Liver (tissue), 9 donors: ENCODE data around the gene TMEM140. TPM values are rescaled to one million over a fixed set of nuclear protein-coding genes. Genes with fewer than 3 reads are reported as not detected.

Experiments used
- DNase-seq: peaks from one replicate; pipeline ENCODE4 v3.0.0-alpha.2; 2017; ENCODE audit warnings: low spot score
- H3K27ac ChIP-seq, 2 donors: one replicate each; pipeline ENCODE4 v1.7.0; 2013; ENCODE audit warnings: inconsistent platforms in 2 of 2, low read length in 2 of 2, control low read depth in 1 of 2, low read depth in 1 of 2, mild to moderate bottlenecking in 1 of 2
- H3K27me3 ChIP-seq, 4 donors: one replicate each; pipeline versions ENCODE4 v1.6.1 to v1.7.0; 2013; ENCODE audit warnings: low read length in 3 of 4, inconsistent platforms in 1 of 4, mild to moderate bottlenecking in 1 of 4, moderate library complexity in 1 of 4; ENCODE audit not compliant: control insufficient read depth in 4 of 4, insufficient read depth in 4 of 4
- H3K36me3 ChIP-seq, 4 donors: one replicate each; pipeline versions ENCODE4 v1.6.1 to v1.7.0; 2013; ENCODE audit warnings: low read length in 3 of 4, mild to moderate bottlenecking in 3 of 4, low read depth in 1 of 4, moderate library complexity in 1 of 4; ENCODE audit not compliant: control insufficient read depth in 4 of 4, insufficient read depth in 3 of 4
- H3K4me1 ChIP-seq, 4 donors: one replicate each; pipeline versions ENCODE4 v1.6.1 to v1.7.0; 2013; ENCODE audit warnings: low read length in 3 of 4, mild to moderate bottlenecking in 3 of 4, moderate library complexity in 1 of 4; ENCODE audit not compliant: control insufficient read depth in 4 of 4, insufficient read depth in 4 of 4
- H3K4me3 ChIP-seq, 3 donors: one replicate each; pipeline versions ENCODE4 v1.6.1 to v1.7.0; 2013; ENCODE audit warnings: low read length in 3 of 3, control low read depth in 1 of 3, low read depth in 1 of 3, mild to moderate bottlenecking in 1 of 3
- H3K9ac ChIP-seq, 2 donors: one replicate each; pipeline ENCODE4 v1.7.0; 2013; ENCODE audit warnings: low read length in 2 of 2, mild to moderate bottlenecking in 2 of 2, moderate library complexity in 2 of 2, control low read depth in 1 of 2, low read depth in 1 of 2
- H3K9me3 ChIP-seq, 4 donors: one replicate each; pipeline versions ENCODE4 v1.6.1 to v1.7.0; 2013; ENCODE audit warnings: low read length in 3 of 4; ENCODE audit not compliant: control insufficient read depth in 4 of 4
- EGR1 ChIP-seq, 2 donors: IDR thresholded peaks; 2 replicates each; pipeline ENCODE4 v1.6.1; 2016 to 2018; ENCODE audit warnings: antibody characterized with exemption in 2 of 2, low read depth in 2 of 2
- FOXA1 ChIP-seq: IDR thresholded peaks from 2 replicates; pipeline ENCODE4 v1.6.1; 2016; ENCODE audit warnings: antibody characterized with exemption
- FOXA2 ChIP-seq: IDR thresholded peaks from 2 replicates; pipeline ENCODE4 v1.6.1; 2016; ENCODE audit warnings: antibody characterized with exemption
- GABPA ChIP-seq, 2 donors: IDR thresholded peaks in 1 of 2; conservative IDR thresholded peaks in 1 of 2; 2 replicates each; pipeline ENCODE4 v1.6.1; 2016; ENCODE audit warnings: antibody characterized with exemption in 2 of 2, mild to moderate bottlenecking in 1 of 2, moderate library complexity in 1 of 2
- HNF4A ChIP-seq, 2 donors: conservative IDR thresholded peaks; 2 replicates each; pipeline ENCODE4 v1.6.1; 2016; ENCODE audit warnings: antibody characterized with exemption in 2 of 2, mild to moderate bottlenecking in 2 of 2
- HNF4G ChIP-seq: IDR thresholded peaks from 2 replicates; pipeline ENCODE4 v1.6.1; 2016; ENCODE audit warnings: antibody characterized with exemption
- JUND ChIP-seq, 2 donors: IDR thresholded peaks; 2 replicates each; pipeline ENCODE4 v1.6.1; 2016; ENCODE audit warnings: antibody characterized with exemption in 2 of 2
- NR2F2 ChIP-seq: IDR thresholded peaks from 2 replicates; pipeline ENCODE4 v1.6.1; 2016; ENCODE audit warnings: antibody characterized with exemption
- RAD21 ChIP-seq, 2 donors: IDR thresholded peaks; 2 replicates each; pipeline ENCODE4 v1.6.1; 2016; ENCODE audit warnings: antibody characterized with exemption in 2 of 2, mild to moderate bottlenecking in 2 of 2
- RXRA ChIP-seq, 2 donors: IDR thresholded peaks; 2 replicates each; pipeline ENCODE4 v1.6.1; 2017 to 2018; ENCODE audit warnings: antibody characterized with exemption in 2 of 2, mild to moderate bottlenecking in 1 of 2
- SP1 ChIP-seq: IDR thresholded peaks from 2 replicates; pipeline ENCODE4 v1.6.1; 2018; ENCODE audit warnings: antibody characterized with exemption, mild to moderate bottlenecking
- TAF1 ChIP-seq: conservative IDR thresholded peaks from 2 replicates; pipeline ENCODE4 v1.6.1; 2016; ENCODE audit warnings: antibody characterized with exemption, mild to moderate bottlenecking
- YY1 ChIP-seq: IDR thresholded peaks from 2 replicates; pipeline ENCODE4 v1.6.1; 2016; ENCODE audit warnings: antibody characterized with exemption, mild to moderate bottlenecking
- WGBS: extraction: QIAGEN DNeasy Blood & Tissue Kit; methylation state at CpG from one replicate; pipeline ENCODE4 v1.1.7; 2013; 5-methylcytosine and 5-hydroxymethylcytosine counted together
- polyA plus RNA-seq, 2 donors: library from polyadenylated mRNA; stranded (reverse) in 1 of 2; unstranded in 1 of 2; fragments of 200-250 nt in 1 of 2; fragments of >200 nt in 1 of 2; fragmentation: Nextera tagmentation in 1 of 2; extraction: Ambion mirVana in 1 of 2; gene quantifications; one replicate each; pipeline versions ENCODE4 v1.2.1 to v1.2.3, GENCODE V29; 2013 to 2015
- total RNA-seq, 2 donors: library from RNA; depleted of rRNA; stranded (reverse); fragments of >200 nt; gene quantifications; one replicate each; pipeline ENCODE4 v1.2.3, GENCODE V29; 2014
- TF ChIP-seq, protein P1 (sequence below): IDR thresholded peaks from 2 replicates; pipeline ENCODE4 v1.6.1; 2016; ENCODE audit warnings: antibody characterized with exemption
- TF ChIP-seq, protein P2 (sequence below): IDR thresholded peaks from 2 replicates; pipeline ENCODE4 v1.6.1; 2016; ENCODE audit warnings: antibody characterized with exemption
- TF ChIP-seq, protein P3 (sequence below): IDR thresholded peaks from 2 replicates; pipeline ENCODE4 v1.6.1; 2016; ENCODE audit warnings: antibody characterized with exemption
- TF ChIP-seq, protein P4 (sequence below): fragments of 150-350 bp; IDR thresholded peaks from 2 replicates; pipeline ENCODE4 v1.5.1; 2017; ENCODE audit warnings: improper control_type of control experiment, low read depth, low read length; ENCODE audit not compliant: missing input control
- donor health status: healthy.
- donor health status: healthy.
- donor health status: healthy.
- donor health status: healthy.
- donor health status: healthy.

TMEM140 gene
- total and polyA plus RNA-seq, 4 donors = 22.3 to 34.3 (median 25.9) TPM

DNA sequence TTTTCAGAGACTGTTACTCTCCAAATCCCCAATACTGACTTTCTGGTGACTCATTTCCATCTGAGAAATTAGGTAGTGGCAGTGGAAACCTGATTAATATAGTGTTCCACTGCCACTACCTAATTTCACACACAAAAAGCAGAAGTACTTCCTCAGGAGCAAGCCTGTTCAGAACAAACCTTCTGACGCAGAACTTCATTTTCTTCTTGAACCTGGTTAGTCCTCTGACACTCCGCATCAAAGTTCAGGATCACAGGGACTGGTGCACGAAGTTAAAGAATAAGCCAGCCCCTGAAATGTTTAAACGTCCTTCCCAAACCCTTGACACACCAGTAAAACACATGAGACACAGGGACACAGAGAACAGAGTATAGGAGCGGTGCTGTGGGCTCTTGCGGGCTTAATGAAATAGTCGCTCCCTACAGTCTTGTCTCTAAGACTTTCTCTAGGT is 59.1 kb downstream of the TMEM140 start:
- peaks cover 0 to 26% (median 18%) of the 10 kb centered on the region in 4 donors for H3K4me1 ChIP-seq
- no peaks in the 10 kb centered on the region for H3K27me3 ChIP-seq
- DNase-seq = no peak
- H3K27ac ChIP-seq = no peak overlapping the region
- no peak overlapping the region for H3K4me3 ChIP-seq
- WGBS = 76% methylated on average over 7 of the region's 7 CpGs
- no peak for TF ChIP-seq SP1
- TF ChIP-seq HNF4A (conservative IDR thresholded peaks at IDR 0.05) = peak in 1 of 2 donors; percentile 53
- no peaks in the 10 kb centered on the region for H3K9me3 ChIP-seq
- peaks cover 0 to 25% (median 16%) of the 10 kb centered on the region in 4 donors for H3K36me3 ChIP-seq
- H3K9ac ChIP-seq = no peak overlapping the region

DNA sequence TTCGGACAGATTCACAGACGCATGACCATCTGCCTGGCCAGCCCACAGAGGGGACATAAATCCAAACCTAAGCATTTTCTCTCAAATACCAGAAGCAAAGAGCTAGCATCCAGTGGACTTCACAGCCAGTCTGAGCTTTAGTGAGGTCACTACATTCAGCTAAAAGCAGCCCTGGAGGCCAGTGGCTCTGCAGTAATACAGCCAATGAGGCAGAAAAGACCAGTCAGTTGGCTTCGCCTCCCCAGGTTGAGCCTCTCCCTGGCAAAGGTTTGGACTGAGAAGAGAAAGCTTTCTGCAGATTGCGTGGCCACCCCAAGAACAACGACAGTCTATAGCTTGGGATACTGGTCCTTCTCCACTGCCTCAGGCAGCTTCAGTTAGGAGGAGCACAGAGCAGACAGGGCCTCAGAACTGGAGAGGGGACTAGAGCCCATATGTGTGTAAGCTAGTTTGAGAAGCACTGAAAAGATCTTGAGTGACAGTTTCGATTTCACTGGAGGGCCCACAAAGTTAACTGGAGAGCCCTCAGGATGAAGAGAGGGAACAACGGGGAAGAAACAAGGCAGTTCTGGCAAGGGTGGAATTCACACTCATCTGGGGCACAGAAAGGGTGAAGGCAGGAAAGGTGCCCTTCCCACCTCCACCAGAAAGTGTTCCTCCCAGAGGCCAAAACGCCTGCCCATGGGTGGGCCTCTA is 59.7 kb downstream of the TMEM140 start:
- Histone ChIP-seq H3K27ac (no peak overlapping the region), H3K27me3 (no peaks in the 10 kb centered on the region), H3K36me3 (peaks cover 0 to 20% (median 12%) of the 10 kb centered on the region in 4 donors), H3K4me1 (peaks cover 0 to 26% (median 19%) of the 10 kb centered on the region in 4 donors), H3K9me3 (no peaks in the 10 kb centered on the region), H3K4me3 (no peak overlapping the region), H3K9ac (no peak overlapping the region)
- DNase-seq = peak; percentile 57
- TF ChIP-seq RAD21 (IDR thresholded peaks at IDR 0.05) = no peak
- no peak for TF ChIP-seq HNF4G
- no peak for TF ChIP-seq JUND (IDR thresholded peaks at IDR 0.05)
- TF ChIP-seq, protein P1, sequence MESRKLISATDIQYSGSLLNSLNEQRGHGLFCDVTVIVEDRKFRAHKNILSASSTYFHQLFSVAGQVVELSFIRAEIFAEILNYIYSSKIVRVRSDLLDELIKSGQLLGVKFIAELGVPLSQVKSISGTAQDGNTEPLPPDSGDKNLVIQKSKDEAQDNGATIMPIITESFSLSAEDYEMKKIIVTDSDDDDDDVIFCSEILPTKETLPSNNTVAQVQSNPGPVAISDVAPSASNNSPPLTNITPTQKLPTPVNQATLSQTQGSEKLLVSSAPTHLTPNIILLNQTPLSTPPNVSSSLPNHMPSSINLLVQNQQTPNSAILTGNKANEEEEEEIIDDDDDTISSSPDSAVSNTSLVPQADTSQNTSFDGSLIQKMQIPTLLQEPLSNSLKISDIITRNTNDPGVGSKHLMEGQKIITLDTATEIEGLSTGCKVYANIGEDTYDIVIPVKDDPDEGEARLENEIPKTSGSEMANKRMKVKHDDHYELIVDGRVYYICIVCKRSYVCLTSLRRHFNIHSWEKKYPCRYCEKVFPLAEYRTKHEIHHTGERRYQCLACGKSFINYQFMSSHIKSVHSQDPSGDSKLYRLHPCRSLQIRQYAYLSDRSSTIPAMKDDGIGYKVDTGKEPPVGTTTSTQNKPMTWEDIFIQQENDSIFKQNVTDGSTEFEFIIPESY = no peak
- TF ChIP-seq, protein P2, sequence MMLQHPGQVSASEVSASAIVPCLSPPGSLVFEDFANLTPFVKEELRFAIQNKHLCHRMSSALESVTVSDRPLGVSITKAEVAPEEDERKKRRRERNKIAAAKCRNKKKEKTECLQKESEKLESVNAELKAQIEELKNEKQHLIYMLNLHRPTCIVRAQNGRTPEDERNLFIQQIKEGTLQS = no peak
- no peak for TF ChIP-seq RXRA (IDR thresholded peaks at IDR 0.05)
- WGBS = 89% methylated on average over 8 of the region's 8 CpGs

DNA sequence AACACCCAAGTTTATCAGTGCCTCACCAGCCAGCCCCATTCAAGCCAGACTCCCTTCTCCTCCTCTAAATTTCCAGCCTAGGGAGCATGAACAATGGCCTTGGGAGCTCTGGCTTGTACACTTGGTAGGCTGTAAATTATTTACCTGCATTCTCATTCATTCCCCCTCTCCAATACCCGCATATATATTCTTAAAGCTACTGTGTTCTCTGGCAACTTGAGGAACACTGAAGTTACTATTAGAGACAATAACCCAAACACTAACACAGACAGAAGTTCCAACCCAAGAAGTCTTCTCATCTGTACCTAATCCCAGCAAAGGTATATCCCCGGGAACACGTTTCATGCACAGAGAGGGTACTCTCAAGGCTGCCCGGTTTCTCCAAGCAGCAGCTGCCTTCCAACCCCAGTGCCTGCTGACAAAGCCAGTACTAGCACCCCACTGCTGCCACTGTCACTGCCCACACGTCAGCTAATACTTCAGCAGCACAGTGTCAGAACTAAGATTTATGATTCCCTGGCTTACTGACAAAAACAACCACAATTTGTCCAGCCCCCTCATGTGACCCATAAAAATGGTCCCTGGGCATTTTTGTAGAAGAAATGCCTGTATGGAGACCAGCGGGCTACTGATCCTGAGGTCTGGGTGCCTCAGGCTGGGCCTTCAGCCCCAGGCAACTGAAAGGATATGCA is 60.4 kb downstream of the TMEM140 start:
- no peak for TF ChIP-seq GABPA (IDR thresholded peaks at IDR 0.05 in 1 of 2, conservative IDR thresholded peaks at IDR 0.05 in 1 of 2)
- no peak for TF ChIP-seq RXRA (IDR thresholded peaks at IDR 0.05)
- no peak for TF ChIP-seq HNF4A (conservative IDR thresholded peaks at IDR 0.05)
- TF ChIP-seq, protein P1 = no peak
- TF ChIP-seq, protein P3, sequence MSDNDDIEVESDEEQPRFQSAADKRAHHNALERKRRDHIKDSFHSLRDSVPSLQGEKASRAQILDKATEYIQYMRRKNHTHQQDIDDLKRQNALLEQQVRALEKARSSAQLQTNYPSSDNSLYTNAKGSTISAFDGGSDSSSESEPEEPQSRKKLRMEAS = no peak
- no peak for TF ChIP-seq SP1
- no peak for TF ChIP-seq FOXA1
- TF ChIP-seq HNF4G = no peak
- no peak for TF ChIP-seq TAF1
- no peak for TF ChIP-seq YY1
- no peak for TF ChIP-seq NR2F2
- TF ChIP-seq JUND (IDR thresholded peaks at IDR 0.05) = no peak
- TF ChIP-seq, protein P4, sequence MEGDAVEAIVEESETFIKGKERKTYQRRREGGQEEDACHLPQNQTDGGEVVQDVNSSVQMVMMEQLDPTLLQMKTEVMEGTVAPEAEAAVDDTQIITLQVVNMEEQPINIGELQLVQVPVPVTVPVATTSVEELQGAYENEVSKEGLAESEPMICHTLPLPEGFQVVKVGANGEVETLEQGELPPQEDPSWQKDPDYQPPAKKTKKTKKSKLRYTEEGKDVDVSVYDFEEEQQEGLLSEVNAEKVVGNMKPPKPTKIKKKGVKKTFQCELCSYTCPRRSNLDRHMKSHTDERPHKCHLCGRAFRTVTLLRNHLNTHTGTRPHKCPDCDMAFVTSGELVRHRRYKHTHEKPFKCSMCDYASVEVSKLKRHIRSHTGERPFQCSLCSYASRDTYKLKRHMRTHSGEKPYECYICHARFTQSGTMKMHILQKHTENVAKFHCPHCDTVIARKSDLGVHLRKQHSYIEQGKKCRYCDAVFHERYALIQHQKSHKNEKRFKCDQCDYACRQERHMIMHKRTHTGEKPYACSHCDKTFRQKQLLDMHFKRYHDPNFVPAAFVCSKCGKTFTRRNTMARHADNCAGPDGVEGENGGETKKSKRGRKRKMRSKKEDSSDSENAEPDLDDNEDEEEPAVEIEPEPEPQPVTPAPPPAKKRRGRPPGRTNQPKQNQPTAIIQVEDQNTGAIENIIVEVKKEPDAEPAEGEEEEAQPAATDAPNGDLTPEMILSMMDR = no peak
- TF ChIP-seq EGR1 (IDR thresholded peaks at IDR 0.05; ENCODE audit: low read depth in 2 of 2) = no peak
- no peak for TF ChIP-seq FOXA2
- TF ChIP-seq, protein P2 = no peak
- H3K4me3 ChIP-seq = no peak overlapping the region
- H3K4me1 ChIP-seq = peaks cover 0 to 26% (median 19%) of the 10 kb centered on the region in 4 donors
- H3K9ac ChIP-seq = no peak overlapping the region
- peaks cover 0 to 18% (median 9%) of the 10 kb centered on the region in 4 donors for H3K36me3 ChIP-seq
- DNase-seq = no peak
- no peaks in the 10 kb centered on the region for H3K27me3 ChIP-seq
- H3K9me3 ChIP-seq = no peaks in the 10 kb centered on the region
- WGBS = 83% methylated on average over 6 of the region's 6 CpGs
- no peak overlapping the region for H3K27ac ChIP-seq
